ENCODE results near the gene TMEM109.

TMEM109 gene

DNA sequence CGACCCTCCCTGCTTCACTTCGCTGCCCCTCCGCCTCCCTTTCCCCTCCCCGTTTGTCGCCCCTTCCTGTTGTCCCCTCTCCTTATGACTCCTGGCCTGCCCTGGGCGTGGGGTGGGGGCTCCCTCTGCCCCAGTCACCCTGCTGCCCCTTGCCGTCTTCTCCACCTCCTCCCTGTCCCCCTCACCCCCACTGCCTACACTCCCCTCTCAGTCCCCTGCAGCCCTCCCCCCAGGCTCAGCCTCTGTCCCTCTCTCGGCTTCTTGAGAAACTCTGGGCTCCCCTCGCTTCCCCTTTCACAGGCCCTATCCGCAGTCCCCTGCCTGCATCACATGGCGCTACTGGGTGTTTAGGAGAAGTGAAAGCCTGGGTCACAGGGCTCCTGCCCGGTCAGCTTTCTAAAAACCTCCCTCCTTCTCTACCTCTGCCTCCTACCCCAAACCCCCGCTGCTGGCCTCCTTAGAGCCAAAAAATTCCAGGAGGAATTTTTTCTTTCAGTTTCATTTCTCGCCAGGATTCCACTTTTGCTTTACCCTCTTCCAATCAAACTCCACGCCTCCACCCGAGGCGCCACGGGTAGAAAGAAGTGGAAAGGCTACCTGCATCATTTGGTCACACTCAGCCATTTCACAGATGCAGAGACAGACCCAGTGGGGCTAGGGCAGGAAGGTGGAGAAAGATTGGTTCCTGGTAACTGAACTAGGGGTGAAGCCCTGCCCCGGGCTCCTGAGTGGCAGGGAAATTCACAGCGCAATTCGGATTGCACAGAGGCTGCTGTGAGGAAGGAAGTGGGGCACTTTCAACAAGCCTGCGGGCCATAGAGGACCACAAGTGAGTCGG lies 38.2 kb downstream of the TMEM109 start, which contains the start of gene SLC15A3:
Gene SLC15A3 (minus strand): TSS at position 273 of the 838 bp plus-strand sequence. CDS start 625 bp downstream, outside the sequence.
- TF ChIP-seq, protein P1, sequence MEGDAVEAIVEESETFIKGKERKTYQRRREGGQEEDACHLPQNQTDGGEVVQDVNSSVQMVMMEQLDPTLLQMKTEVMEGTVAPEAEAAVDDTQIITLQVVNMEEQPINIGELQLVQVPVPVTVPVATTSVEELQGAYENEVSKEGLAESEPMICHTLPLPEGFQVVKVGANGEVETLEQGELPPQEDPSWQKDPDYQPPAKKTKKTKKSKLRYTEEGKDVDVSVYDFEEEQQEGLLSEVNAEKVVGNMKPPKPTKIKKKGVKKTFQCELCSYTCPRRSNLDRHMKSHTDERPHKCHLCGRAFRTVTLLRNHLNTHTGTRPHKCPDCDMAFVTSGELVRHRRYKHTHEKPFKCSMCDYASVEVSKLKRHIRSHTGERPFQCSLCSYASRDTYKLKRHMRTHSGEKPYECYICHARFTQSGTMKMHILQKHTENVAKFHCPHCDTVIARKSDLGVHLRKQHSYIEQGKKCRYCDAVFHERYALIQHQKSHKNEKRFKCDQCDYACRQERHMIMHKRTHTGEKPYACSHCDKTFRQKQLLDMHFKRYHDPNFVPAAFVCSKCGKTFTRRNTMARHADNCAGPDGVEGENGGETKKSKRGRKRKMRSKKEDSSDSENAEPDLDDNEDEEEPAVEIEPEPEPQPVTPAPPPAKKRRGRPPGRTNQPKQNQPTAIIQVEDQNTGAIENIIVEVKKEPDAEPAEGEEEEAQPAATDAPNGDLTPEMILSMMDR (IDR thresholded peaks at IDR 0.05; ENCODE audit: low read depth, low read length): no peak
- DNase-seq (ENCODE audit: low read depth, low spot score): no peak
- in situ Hi-C loops (cut with HindIII; ENCODE audit: low sequenced_read_pairs): no loop called here
- H3K4me3 ChIP-seq (ENCODE audit: low read depth, low read length): no peak within 1 kb of the TSS

DNA sequence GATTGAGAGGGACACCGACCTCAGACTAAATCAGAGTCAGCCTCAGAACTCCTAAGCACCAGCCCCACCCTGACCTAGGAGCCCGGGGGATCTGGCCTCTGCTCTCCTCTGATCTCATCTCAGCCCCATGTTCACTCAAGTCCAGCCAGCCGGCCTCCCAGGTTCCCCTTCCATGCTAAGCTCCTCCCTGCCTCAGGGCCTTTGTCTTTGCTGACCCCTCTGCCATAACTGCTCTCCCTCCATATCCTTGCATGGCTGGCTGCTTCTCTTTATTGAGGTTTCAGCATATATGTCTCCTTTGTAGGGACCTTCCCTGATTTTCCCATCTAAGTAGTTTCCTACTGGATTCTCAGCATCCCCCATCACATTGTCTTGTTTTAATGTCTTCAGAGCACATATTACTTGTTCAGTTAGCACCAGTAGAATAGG lies 38.8 kb downstream of the TMEM109 start:
- no peak for DNase-seq (ENCODE audit: low read depth, low spot score)
- TF ChIP-seq, protein P1 (IDR thresholded peaks at IDR 0.05; ENCODE audit: low read depth, low read length): no peak
- in situ Hi-C loops (cut with HindIII; ENCODE audit: low sequenced_read_pairs): no loop called here
- no peak overlapping the region for H3K4me3 ChIP-seq (ENCODE audit: low read depth, low read length)

DNA sequence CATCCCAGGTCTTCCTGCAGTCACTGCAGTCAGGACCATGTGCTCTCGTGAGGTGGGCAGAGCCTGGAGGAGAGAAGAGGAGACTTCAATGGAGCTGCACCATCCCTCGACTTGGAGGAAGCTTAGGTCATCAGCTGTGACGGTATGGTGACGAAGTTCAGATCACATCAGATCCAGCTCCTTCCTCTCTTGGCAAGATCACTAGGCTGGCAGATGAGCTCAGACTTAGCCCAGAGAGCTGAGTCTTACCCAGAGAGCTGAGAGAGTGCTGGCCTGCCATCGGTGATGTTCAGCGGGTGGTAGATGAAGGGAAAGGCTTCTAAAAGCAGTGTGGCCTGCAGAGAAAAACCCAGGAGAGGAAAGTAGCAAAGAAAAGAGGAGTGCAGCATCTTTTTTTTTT lies 39.8 kb downstream of the TMEM109 start:
- in situ Hi-C loops (cut with HindIII; ENCODE audit: low sequenced_read_pairs): no loop called here
- no peak for DNase-seq (ENCODE audit: low read depth, low spot score)
- TF ChIP-seq, protein P1 (IDR thresholded peaks at IDR 0.05; ENCODE audit: low read depth, low read length): no peak
- no peak overlapping the region for H3K4me3 ChIP-seq (ENCODE audit: low read depth, low read length)

DNA sequence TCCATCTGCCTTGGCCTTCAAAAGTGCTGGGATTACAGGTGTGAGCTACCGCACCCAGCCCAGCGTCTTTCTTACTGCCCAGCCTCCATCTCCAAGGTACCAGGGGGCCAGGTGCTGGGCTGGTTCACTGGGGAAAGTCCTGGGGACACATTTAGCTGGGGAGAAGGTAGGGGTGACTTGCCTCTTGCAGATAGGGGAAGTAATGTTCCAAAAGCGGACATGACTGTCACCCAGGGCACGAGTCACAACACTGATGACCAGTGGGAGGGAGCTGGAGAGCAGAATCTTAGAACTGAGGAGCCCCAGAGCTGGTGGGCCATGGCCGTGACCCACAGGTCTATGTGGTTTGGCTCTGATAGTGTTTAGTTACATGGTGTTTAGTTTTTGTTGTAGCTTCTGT lies 40.5 kb downstream of the TMEM109 start:
- DNase-seq (ENCODE audit: low read depth, low spot score): no peak
- no peak overlapping the region for H3K4me3 ChIP-seq (ENCODE audit: low read depth, low read length)
- TF ChIP-seq, protein P1 (IDR thresholded peaks at IDR 0.05; ENCODE audit: low read depth, low read length): no peak
- in situ Hi-C loops (cut with HindIII; ENCODE audit: low sequenced_read_pairs): no loop called here

DNA sequence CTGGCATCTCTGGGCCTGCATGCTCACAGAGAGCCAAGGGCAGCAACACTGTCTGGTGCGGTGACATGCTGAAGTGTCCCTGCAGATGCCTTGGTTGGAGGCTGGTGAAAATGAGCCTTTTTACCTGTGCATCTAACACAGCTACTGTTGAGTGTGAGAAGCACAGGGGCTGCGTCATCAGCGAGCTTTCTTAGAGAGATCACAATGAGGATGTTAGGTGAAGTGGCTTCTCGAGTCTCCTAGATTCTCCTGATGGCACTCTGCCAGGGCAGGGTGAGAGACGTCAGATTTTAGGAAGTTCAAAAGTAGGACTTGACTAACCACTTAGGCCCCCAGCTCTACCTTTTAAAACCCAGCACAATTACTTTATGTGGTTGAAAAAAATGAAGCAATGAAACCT lies 41.6 kb downstream of the TMEM109 start:
- TF ChIP-seq, protein P1 (IDR thresholded peaks at IDR 0.05; ENCODE audit: low read depth, low read length): no peak
- no peak overlapping the region for H3K4me3 ChIP-seq (ENCODE audit: low read depth, low read length)
- DNase-seq (ENCODE audit: low read depth, low spot score): no peak
- in situ Hi-C loops (cut with HindIII; ENCODE audit: low sequenced_read_pairs): no loop called here

DNA sequence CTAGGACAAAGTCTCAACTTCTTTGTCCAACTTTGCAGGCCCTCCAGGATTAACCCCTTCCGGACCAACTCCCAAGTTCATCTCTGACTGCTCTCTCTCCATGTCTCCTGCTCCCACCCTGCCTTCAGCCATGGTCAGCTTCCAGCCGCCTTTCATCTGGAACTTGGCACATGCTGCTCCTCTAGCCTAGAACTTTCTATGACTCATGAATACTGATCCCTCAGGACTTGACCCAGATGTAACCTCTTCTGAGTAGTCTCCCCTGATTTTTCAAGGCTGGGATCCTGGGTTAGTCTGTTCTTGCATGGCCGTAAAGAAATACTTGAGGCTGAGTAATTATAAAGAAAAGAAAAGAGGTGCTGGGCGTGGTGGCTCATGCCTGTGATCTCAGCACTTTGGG lies 43.2 kb downstream of the TMEM109 start:
- TF ChIP-seq, protein P1 (IDR thresholded peaks at IDR 0.05; ENCODE audit: low read depth, low read length): no peak
- in situ Hi-C loops (cut with HindIII; ENCODE audit: low sequenced_read_pairs): no loop called here
- H3K4me3 ChIP-seq (ENCODE audit: low read depth, low read length): no peak overlapping the region
- DNase-seq (ENCODE audit: low read depth, low spot score): peak; percentile 10

Data from astrocyte of the spinal cord (primary cell).